WERI-Rb-1 (cell line): ENCODE data around the gene PROB1.
A peak's percentile ranks its signal among the peaks of the same experiment; 100 is the strongest.

Experiments
- DNase-seq: peaks from one replicate; pipeline ENCODE4 v3.0.0-alpha.2; 2020
- H3K27ac ChIP-seq: fragments of 250-450 bp; sonication (Bioruptor Pico); 2 replicates; pipeline ENCODE4 v1.5.1; 2020; ENCODE audit warnings: mild to moderate bottlenecking, moderate library complexity
- H3K27me3 ChIP-seq: fragments of 250-450 bp; sonication (Bioruptor Pico); 2 replicates; pipeline ENCODE4 v1.5.1; 2021; ENCODE audit warnings: mild to moderate bottlenecking, low read depth, moderate library complexity; ENCODE audit not compliant: insufficient read depth, severe bottlenecking
- H3K36me3 ChIP-seq: fragments of 250-450 bp; sonication (Bioruptor Pico); 2 replicates; pipeline ENCODE4 v1.5.1; 2020; ENCODE audit warnings: mild to moderate bottlenecking, moderate library complexity
- H3K4me3 ChIP-seq: 2 replicates; pipeline ENCODE4 v1.5.1; 2011; ENCODE audit warnings: low read depth, mild to moderate bottlenecking, control low read depth, low read length
- H3K9me3 ChIP-seq: fragments of 250-450 bp; sonication (Bioruptor Pico); 2 replicates; pipeline ENCODE4 v1.5.1; 2021; ENCODE audit warnings: mild to moderate bottlenecking, moderate library complexity; ENCODE audit not compliant: severe bottlenecking
- CTCF ChIP-seq: IDR thresholded peaks from 2 replicates; pipeline ENCODE4 v1.5.1; 2011; ENCODE audit warnings: low read depth, mild to moderate bottlenecking, control low read depth, inconsistent platforms, low read length

PROB1 gene

GRCh38 chr5:139403787-139404483 is 9.0 kb upstream of the PROB1 start, which contains the start of gene SPATA24:
Gene SPATA24 (minus strand): TSS chr5:139404089. CDS start chr5:139404060, 29 bp downstream.
- H3K27me3 ChIP-seq = no peaks in the 10 kb centered on the region
- H3K4me3 ChIP-seq = peak within 1 kb of the TSS; percentile 52
- DNase-seq = peak; percentile 98
- H3K9me3 ChIP-seq = no peaks in the 10 kb centered on the region
- TF ChIP-seq CTCF = no peak
- H3K27ac ChIP-seq = peak within 1 kb of the TSS; percentile 73
- no peaks in the 10 kb centered on the region for H3K36me3 ChIP-seq

- Histone ChIP-seq H3K27ac (peak overlapping the region; percentile 73), H3K4me3 (peak overlapping the region; percentile 52), H3K9me3 (no peaks in the 10 kb centered on the region), H3K36me3 (no peaks in the 10 kb centered on the region), H3K27me3 (no peaks in the 10 kb centered on the region)
- TF ChIP-seq CTCF = no peak
- DNase-seq = no peak
These were observed 8.5 kb upstream of the PROB1 start for GRCh38 chr5:139403418-139403786.

- Histone ChIP-seq H3K36me3 (no peaks in the 10 kb centered on the region), H3K27me3 (no peaks in the 10 kb centered on the region), H3K4me3 (no peak overlapping the region), H3K9me3 (no peaks in the 10 kb centered on the region), H3K27ac (no peak overlapping the region)
- DNase-seq = peak; percentile 50
- peak; percentile 67 for TF ChIP-seq CTCF
These were observed 7.8 kb upstream of the PROB1 start for GRCh38 chr5:139402561-139403158.

- H3K27me3 ChIP-seq = no peaks in the 10 kb centered on the region
- H3K27ac ChIP-seq = no peak overlapping the region
- no peaks in the 10 kb centered on the region for H3K9me3 ChIP-seq
- no peak for TF ChIP-seq CTCF
- DNase-seq = no peak
- H3K36me3 ChIP-seq = no peaks in the 10 kb centered on the region
- no peak overlapping the region for H3K4me3 ChIP-seq
These were observed 6.6 kb upstream of the PROB1 start for GRCh38 chr5:139401546-139401945.

- DNase-seq = no peak
- Histone ChIP-seq H3K27ac (no peak overlapping the region), H3K4me3 (no peak overlapping the region), H3K27me3 (no peaks in the 10 kb centered on the region), H3K9me3 (no peaks in the 10 kb centered on the region), H3K36me3 (no peaks in the 10 kb centered on the region)
- no peak for TF ChIP-seq CTCF
These were observed 4.7 kb upstream of the PROB1 start for GRCh38 chr5:139399501-139400121.
